ENCODE measurements around the gene TENM4. TPM values are rescaled to one million over a fixed set of nuclear protein-coding genes. Genes with fewer than 3 reads are reported as not detected.

TENM4 gene
- total RNA-seq, 1 donor from 2014 or later: 5.1 TPM

GRCh38 chr11:78952175-78952574 lies 488.7 kb downstream of the TENM4 start:
- Mint-ChIP-seq H3K4me1 (peaks cover 75% of the 10 kb centered on the region), H3K27ac (no peak overlapping the region), H3K9me3 (no peaks in the 10 kb centered on the region), H3K27me3 (ENCODE audit: insufficient read depth, low read depth) (peaks cover 2% of the 10 kb centered on the region), H3K4me3 (no peak overlapping the region), H3K36me3 (peaks cover 6% of the 10 kb centered on the region)
- Histone ChIP-seq H3K36me3 (no peaks in the 10 kb centered on the region), H3K4me2 (no peak overlapping the region), H3K4me1 (peaks cover 57% of the 10 kb centered on the region), H4K20me1 (ENCODE audit: low read depth) (peaks cover 56% of the 10 kb centered on the region), H3K27me3 (peaks cover 63% of the 10 kb centered on the region), H3F3A (ENCODE audit: low read depth) (peaks cover 30% of the 10 kb centered on the region), H3K4me3 (no peak overlapping the region), H3K9ac (no peak overlapping the region), H3K27ac (no peak overlapping the region), H3K9me3 (ENCODE audit: low read depth) (no peaks in the 10 kb centered on the region), H3K79me2 (ENCODE audit: low read depth) (peaks cover 8% of the 10 kb centered on the region), H2AFZ (replicated peaks) (no peak overlapping the region)
- no peak for TF ChIP-seq EZH2 (IDR thresholded peaks at IDR 0.05)
- TF ChIP-seq EZH2phosphoT487 (IDR thresholded peaks at IDR 0.05): no peak
- no peak for TF ChIP-seq CTCF (IDR thresholded peaks at IDR 0.05)
- DNase-seq (ENCODE audit: low spot score): no peak

- peaks cover 30% of the 10 kb centered on the region for H3F3A ChIP-seq (ENCODE audit: low read depth)
- H3K9me3 Mint-ChIP-seq: peaks cover 14% of the 10 kb centered on the region
- H3K4me1 Mint-ChIP-seq: peaks cover 61% of the 10 kb centered on the region
- DNase-seq (ENCODE audit: low spot score): peak; percentile 94
- no peaks in the 10 kb centered on the region for H3K9me3 ChIP-seq (ENCODE audit: low read depth)
- H2AFZ ChIP-seq (replicated peaks): no peak overlapping the region
- H3K9ac ChIP-seq: no peak overlapping the region
- peak overlapping the region; percentile 62 for H3K4me2 ChIP-seq
- H3K4me1 ChIP-seq: peaks cover 43% of the 10 kb centered on the region
- peaks cover 4% of the 10 kb centered on the region for H3K79me2 ChIP-seq (ENCODE audit: low read depth)
- H3K4me3 Mint-ChIP-seq: no peak overlapping the region
- H3K27me3 ChIP-seq: peaks cover 76% of the 10 kb centered on the region
- H3K27ac ChIP-seq: no peak overlapping the region
- TF ChIP-seq EZH2phosphoT487 (IDR thresholded peaks at IDR 0.05) (peak; percentile 95), CTCF (IDR thresholded peaks at IDR 0.05) (no peak)
- H3K27me3 Mint-ChIP-seq (ENCODE audit: insufficient read depth, low read depth): peaks cover 2% of the 10 kb centered on the region
- H3K36me3 Mint-ChIP-seq: peaks cover 16% of the 10 kb centered on the region
- H3K36me3 ChIP-seq: no peaks in the 10 kb centered on the region
- peak overlapping the region; percentile 70 for H3K27ac Mint-ChIP-seq
- H4K20me1 ChIP-seq (ENCODE audit: low read depth): peaks cover 56% of the 10 kb centered on the region
- H3K4me3 ChIP-seq: no peak overlapping the region
Measured at GRCh38 chr11:78949976-78950690, 490.7 kb downstream of the TENM4 start.

GRCh38 chr11:78946945-78947902 lies 493.6 kb downstream of the TENM4 start:
- peaks cover 16% of the 10 kb centered on the region for H3K36me3 Mint-ChIP-seq

More at GRCh38 chr11:78946945-78947902, 493.6 kb downstream of the TENM4 start:
- peaks cover 63% of the 10 kb centered on the region for H3K4me1 Mint-ChIP-seq
- H3K9me3 Mint-ChIP-seq: peaks cover 14% of the 10 kb centered on the region
- Histone ChIP-seq H3K27ac (no peak overlapping the region), H4K20me1 (ENCODE audit: low read depth) (peaks cover 35% of the 10 kb centered on the region), H3K9ac (no peak overlapping the region), H3K36me3 (no peaks in the 10 kb centered on the region), H2AFZ (replicated peaks) (no peak overlapping the region), H3K27me3 (peaks cover 73% of the 10 kb centered on the region), H3K4me2 (no peak overlapping the region), H3K4me1 (peaks cover 40% of the 10 kb centered on the region), H3K79me2 (ENCODE audit: low read depth) (no peaks in the 10 kb centered on the region), H3K4me3 (no peak overlapping the region), H3K9me3 (ENCODE audit: low read depth) (no peaks in the 10 kb centered on the region), H3F3A (ENCODE audit: low read depth) (peaks cover 30% of the 10 kb centered on the region)
- H3K27ac Mint-ChIP-seq: no peak overlapping the region
- TF ChIP-seq CTCF (IDR thresholded peaks at IDR 0.05): no peak
- no peak for TF ChIP-seq EZH2 (IDR thresholded peaks at IDR 0.05)
- H3K27me3 Mint-ChIP-seq (ENCODE audit: insufficient read depth, low read depth): peaks cover 4% of the 10 kb centered on the region
- no peak overlapping the region for H3K4me3 Mint-ChIP-seq
- no peak for DNase-seq (ENCODE audit: low spot score)

Measured in neural progenitor cell (in vitro differentiated cells).